ENCODE measurements around the gene PLEKHG5.
A peak's percentile ranks its signal among the peaks of the same experiment; 100 is the strongest.
"Not testable (repeated sequence)": the region's sequence is repeated elsewhere in the genome, so short reads cannot be mapped to it uniquely, and the experiment has no call there.

Gene PLEKHG5

GRCh38 chr1:6460301-6461050 is 31.0 kb downstream of the PLEKHG5 start:
- Histone ChIP-seq H3K27me3 (ENCODE audit: insufficient read depth, low read length) (0 out of 2 replicates have a peak, but pooled peaks cover 13% of the 10 kb centered on the region), H2AFZ (ENCODE audit: low read length) (no peak overlapping the region), H3K36me3 (ENCODE audit: insufficient read depth, low read length) (no peaks in the 10 kb centered on the region), H4K20me1 (ENCODE audit: insufficient read depth, low read length) (no peaks in the 10 kb centered on the region), H3K79me2 (ENCODE audit: insufficient read depth, low read length) (no peaks in the 10 kb centered on the region), H3K4me3 (ENCODE audit: low read depth, low read length, poor library complexity, severe bottlenecking) (no peak overlapping the region), H3K9me3 (ENCODE audit: low read length) (no peaks in the 10 kb centered on the region), H3K4me2 (ENCODE audit: low read length) (peak overlapping the region; percentile 42; the same call in 1 of the 2 replicates), H3F3A (ENCODE audit: insufficient read depth, low read length) (no peaks in the 10 kb centered on the region), H3K9me2 (ENCODE audit: low read depth, low read length) (no peaks in the 10 kb centered on the region), H3K27ac (ENCODE audit: low read depth, low read length, poor library complexity, severe bottlenecking) (no peak overlapping the region), H3K9ac (ENCODE audit: low read length) (no peak overlapping the region), H3K4me1 (ENCODE audit: insufficient read depth, low read length, severe bottlenecking) (peaks cover 11% of the 10 kb centered on the region)
- TF ChIP-seq CTCF (IDR thresholded peaks at IDR 0.05; ENCODE audit: low read length) = no peak
- TF ChIP-seq EZH2 (IDR thresholded peaks at IDR 0.05; ENCODE audit: borderline replicate concordance, low read length) = no peak

DNA sequence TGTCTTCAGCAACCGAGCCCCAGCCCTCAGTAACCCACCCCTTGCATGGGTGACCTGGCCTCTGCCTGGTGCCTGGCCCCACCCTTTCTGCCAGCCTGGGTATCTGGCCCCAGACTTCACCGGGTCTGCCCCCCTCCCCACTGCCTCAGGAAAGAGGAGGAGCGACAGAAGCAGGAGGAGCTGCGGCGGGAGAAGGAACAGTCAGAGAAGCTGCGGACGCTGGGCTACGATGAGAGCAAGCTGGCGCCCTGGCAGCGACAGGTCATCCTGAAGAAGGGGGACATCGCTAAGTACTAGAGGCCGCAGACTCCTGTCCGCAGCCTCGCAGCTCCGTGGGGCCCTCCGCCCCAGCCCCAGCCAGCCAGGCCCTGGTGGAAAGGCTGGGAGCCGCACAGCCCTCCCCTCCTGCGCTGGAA is 31.6 kb downstream of the PLEKHG5 start:
- Histone ChIP-seq H3K9ac (ENCODE audit: low read length) (no peak overlapping the region), H3K4me2 (ENCODE audit: low read length) (peak overlapping the region; percentile 42; the same call in 1 of the 2 replicates), H3K36me3 (ENCODE audit: insufficient read depth, low read length) (no peaks in the 10 kb centered on the region), H3K9me3 (ENCODE audit: low read length) (no peaks in the 10 kb centered on the region), H3K27ac (ENCODE audit: low read depth, low read length, poor library complexity, severe bottlenecking) (no peak overlapping the region), H3F3A (ENCODE audit: insufficient read depth, low read length) (no peaks in the 10 kb centered on the region), H3K4me1 (ENCODE audit: insufficient read depth, low read length, severe bottlenecking) (peaks cover 11% of the 10 kb centered on the region), H3K79me2 (ENCODE audit: insufficient read depth, low read length) (no peaks in the 10 kb centered on the region), H3K9me2 (ENCODE audit: low read depth, low read length) (no peaks in the 10 kb centered on the region), H4K20me1 (ENCODE audit: insufficient read depth, low read length) (no peaks in the 10 kb centered on the region), H2AFZ (ENCODE audit: low read length) (no peak overlapping the region), H3K27me3 (ENCODE audit: insufficient read depth, low read length) (0 out of 2 replicates have a peak, but pooled peaks cover 13% of the 10 kb centered on the region), H3K4me3 (ENCODE audit: low read depth, low read length, poor library complexity, severe bottlenecking) (no peak overlapping the region)
- TF ChIP-seq CTCF (IDR thresholded peaks at IDR 0.05; ENCODE audit: low read length) (no peak), EZH2 (IDR thresholded peaks at IDR 0.05; ENCODE audit: borderline replicate concordance, low read length) (no peak)

DNA sequence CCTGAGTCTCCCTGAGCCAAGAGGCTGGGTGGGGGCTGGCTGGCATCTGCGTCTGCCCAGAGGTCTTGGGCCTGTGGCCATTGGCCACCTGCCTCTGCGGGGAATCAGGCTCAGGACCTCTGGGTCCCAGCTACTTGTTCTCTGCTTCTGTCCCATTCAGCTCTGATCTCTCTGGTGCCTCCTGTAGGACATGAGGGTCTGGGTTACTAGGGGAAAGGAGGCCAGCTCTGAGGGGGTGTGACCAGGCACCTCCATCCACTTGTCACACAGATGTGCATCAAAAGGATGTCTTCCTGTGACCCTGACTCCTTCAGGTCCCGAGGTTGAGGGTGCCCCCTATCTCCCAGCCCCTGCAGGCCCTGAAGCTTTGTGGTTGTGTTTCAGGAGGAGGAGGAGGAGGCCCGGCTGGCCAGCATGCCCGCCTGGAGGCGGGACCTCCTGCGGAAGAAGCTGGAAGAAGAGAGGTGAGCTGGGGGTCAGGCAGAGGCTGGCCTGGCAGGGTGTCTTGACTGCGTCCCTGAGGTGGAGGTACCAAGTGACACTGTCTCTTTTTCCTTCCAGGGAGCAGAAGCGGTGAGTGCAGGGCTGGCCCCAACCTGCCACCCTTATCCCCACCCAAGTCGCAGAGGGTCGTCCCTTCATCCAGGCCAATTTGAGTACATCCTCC is 34.5 kb downstream of the PLEKHG5 start:
- no peak overlapping the region for H3K4me3 ChIP-seq (ENCODE audit: low read depth, low read length, poor library complexity, severe bottlenecking)
- H3K9ac ChIP-seq (ENCODE audit: low read length) = no peak overlapping the region
- H3K9me3 ChIP-seq (ENCODE audit: low read length) = no peaks in the 10 kb centered on the region
- H3K27me3 ChIP-seq (ENCODE audit: insufficient read depth, low read length) = no peaks in the 10 kb centered on the region
- H4K20me1 ChIP-seq (ENCODE audit: insufficient read depth, low read length) = no peaks in the 10 kb centered on the region
- H2AFZ ChIP-seq (ENCODE audit: low read length) = no peak overlapping the region
- peaks cover 11% of the 10 kb centered on the region for H3K4me1 ChIP-seq (ENCODE audit: insufficient read depth, low read length, severe bottlenecking)
- no peaks in the 10 kb centered on the region for H3F3A ChIP-seq (ENCODE audit: insufficient read depth, low read length)
- no peaks in the 10 kb centered on the region for H3K9me2 ChIP-seq (ENCODE audit: low read depth, low read length)
- no peaks in the 10 kb centered on the region for H3K36me3 ChIP-seq (ENCODE audit: insufficient read depth, low read length)
- no peak overlapping the region for H3K27ac ChIP-seq (ENCODE audit: low read depth, low read length, poor library complexity, severe bottlenecking)
- TF ChIP-seq EZH2 (IDR thresholded peaks at IDR 0.05; ENCODE audit: borderline replicate concordance, low read length) (no peak), CTCF (IDR thresholded peaks at IDR 0.05; ENCODE audit: low read length) (peak; percentile 6; the same call in 1 of the 2 replicates)
- no peak overlapping the region for H3K4me2 ChIP-seq (ENCODE audit: low read length)
- H3K79me2 ChIP-seq (ENCODE audit: insufficient read depth, low read length) = no peaks in the 10 kb centered on the region

GRCh38 chr1:6455752-6456520 is 35.5 kb downstream of the PLEKHG5 start:
- H3K36me3 ChIP-seq (ENCODE audit: insufficient read depth, low read length); H3K4me3 ChIP-seq (ENCODE audit: low read depth, low read length, poor library complexity, severe bottlenecking); H3K27ac ChIP-seq (ENCODE audit: low read depth, low read length, poor library complexity, severe bottlenecking); H3K9me2 ChIP-seq (ENCODE audit: low read depth, low read length); H3F3A ChIP-seq (ENCODE audit: insufficient read depth, low read length); H3K27me3 ChIP-seq (ENCODE audit: insufficient read depth, low read length); H4K20me1 ChIP-seq (ENCODE audit: insufficient read depth, low read length); H3K9me3 ChIP-seq (ENCODE audit: low read length); H3K79me2 ChIP-seq (ENCODE audit: insufficient read depth, low read length); H2AFZ ChIP-seq (ENCODE audit: low read length); H3K4me2 ChIP-seq (ENCODE audit: low read length); H3K9ac ChIP-seq (ENCODE audit: low read length): not testable (repeated sequence)
- H3K4me1 ChIP-seq (ENCODE audit: insufficient read depth, low read length, severe bottlenecking) = peaks cover 11% of the 10 kb centered on the region
